ENCODE results near the gene GPC6. TPM values are rescaled to one million over a fixed set of nuclear protein-coding genes. Genes with fewer than 3 reads are reported as not detected.
"Not testable (repeated sequence)": the region's sequence is repeated elsewhere in the genome, so short reads cannot be mapped to it uniquely, and the experiment has no call there.

The GPC6 gene
- total RNA-seq, 4 donors from 2014 or later = 13.7 to 21.7 (median 16.5) TPM

GRCh38 chr13:94343243-94343585 is 1116.6 kb downstream of the GPC6 start:
- H3K27me3 ChIP-seq = no peaks in the 10 kb centered on the region
- H3K4me3 ChIP-seq = no peak overlapping the region
- 26 to 30% methylated on average over 3 to 6 of the region's 7 CpGs for WGBS, 2 donors (ENCODE audit: low coverage in 1 of 2)
- no peak for ATAC-seq
- H3K36me3 ChIP-seq = no peaks in the 10 kb centered on the region
- peaks cover 0 to 34% (median 4%) of the 10 kb centered on the region in 3 donors for H3K4me1 ChIP-seq
- H3K27ac ChIP-seq = peak overlapping the region in 2 of 4 donors; percentile 7 to 47
- H3K9me3 ChIP-seq = no peaks in the 10 kb centered on the region
- TF ChIP-seq EP300 (IDR thresholded peaks at IDR 0.05) (no peak), POLR2AphosphoS5 (IDR thresholded peaks at IDR 0.05) (peak; percentile 48), POLR2A (IDR thresholded peaks at IDR 0.05) (no peak)

- H3K9me3 ChIP-seq, H3K36me3 ChIP-seq, ATAC-seq, H3K27me3 ChIP-seq, H3K4me3 ChIP-seq: not testable (repeated sequence)
- Histone ChIP-seq H3K27ac (peak overlapping the region in 3 of 4 donors; percentile 7 to 47 (median 20)), H3K4me1 (peaks cover 0 to 34% (median 4%) of the 10 kb centered on the region in 3 donors)
- WGBS, 2 donors (ENCODE audit: low coverage in 1 of 2) = 82 to 83% methylated on average over 3 of the region's 3 CpGs
These were observed 1117.1 kb downstream of the GPC6 start for GRCh38 chr13:94343687-94344086.

GRCh38 chr13:94344126-94344818 is 1117.7 kb downstream of the GPC6 start:
- Histone ChIP-seq H3K27ac (peak overlapping the region in 3 of 4 donors; percentile 5 to 47 (median 7)), H3K9me3 (no peaks in the 10 kb centered on the region), H3K4me1 (peaks cover 0 to 34% (median 4%) of the 10 kb centered on the region in 3 donors), H3K27me3 (no peaks in the 10 kb centered on the region), H3K4me3 (no peak overlapping the region), H3K36me3 (no peaks in the 10 kb centered on the region)
- TF ChIP-seq POLR2A (IDR thresholded peaks at IDR 0.05) = no peak
- peak; percentile 16 for TF ChIP-seq POLR2AphosphoS5 (IDR thresholded peaks at IDR 0.05)
- ATAC-seq = no peak
- 24 to 35% methylated on average over 7 to 8 of the region's 8 CpGs for WGBS, 2 donors (ENCODE audit: low coverage in 1 of 2)

- Histone ChIP-seq H3K4me3 (no peak overlapping the region), H3K36me3 (no peaks in the 10 kb centered on the region), H3K27ac (no peak overlapping the region), H3K27me3 (no peaks in the 10 kb centered on the region), H3K4me1 (peaks cover 0 to 34% (median 4%) of the 10 kb centered on the region in 3 donors), H3K9me3 (no peaks in the 10 kb centered on the region)
- ATAC-seq = no peak
- whole genome bisulfite sequencing, 2 donors (ENCODE audit: low coverage in 1 of 2) = 43 to 69% methylated on average over 6 to 7 of the region's 8 CpGs
- no peak for TF ChIP-seq CTCF (IDR thresholded peaks at IDR 0.05)
- no peak for TF ChIP-seq POLR2A (IDR thresholded peaks at IDR 0.05)
- TF ChIP-seq EP300 (IDR thresholded peaks at IDR 0.05) = no peak
- no peak for TF ChIP-seq POLR2AphosphoS5 (IDR thresholded peaks at IDR 0.05)
These were observed 1119.0 kb downstream of the GPC6 start for GRCh38 chr13:94345374-94346195.

- no peak for ATAC-seq
These were observed 1119.8 kb downstream of the GPC6 start for GRCh38 chr13:94346261-94347019.

More at GRCh38 chr13:94346261-94347019, 1119.8 kb downstream of the GPC6 start:
- H3K27ac ChIP-seq = no peak overlapping the region
- WGBS, 2 donors (ENCODE audit: low coverage in 1 of 2) = 90 to 92% methylated on average over 2 to 12 of the region's 13 CpGs
- peaks cover 0 to 34% (median 4%) of the 10 kb centered on the region in 3 donors for H3K4me1 ChIP-seq
- no peak overlapping the region for H3K4me3 ChIP-seq
- no peaks in the 10 kb centered on the region for H3K27me3 ChIP-seq
- H3K9me3 ChIP-seq = no peaks in the 10 kb centered on the region
- H3K36me3 ChIP-seq = no peaks in the 10 kb centered on the region
- no peak for TF ChIP-seq EP300 (IDR thresholded peaks at IDR 0.05)
- TF ChIP-seq CTCF (IDR thresholded peaks at IDR 0.05) = no peak
- no peak for TF ChIP-seq POLR2AphosphoS5 (IDR thresholded peaks at IDR 0.05)
- TF ChIP-seq POLR2A (IDR thresholded peaks at IDR 0.05) = no peak
